GM04503 (cell line): Measurements from ENCODE around the gene CDH8.

Experiments used
- DNase-seq: peaks from one replicate; pipeline ENCODE4 v3.0.0-alpha.2; 2012; ENCODE audit warnings: low read depth

CDH8 gene

GRCh38 chr16:62022688-62023087, 13.6 kb downstream of the CDH8 start:
- DNase-seq, result no peak

GRCh38 chr16:62021161-62021581, 15.1 kb downstream of the CDH8 start:
- no peak for DNase-seq

GRCh38 chr16:62020681-62021080, 15.6 kb downstream of the CDH8 start:
- DNase-seq, result no peak

- DNase-seq, result no peak
Observed at GRCh38 chr16:62019851-62020250, 16.4 kb downstream of the CDH8 start.

GRCh38 chr16:62018301-62019060, 17.8 kb downstream of the CDH8 start:
- no peak for DNase-seq

- no peak for DNase-seq
Observed at GRCh38 chr16:62014319-62014923, 21.8 kb downstream of the CDH8 start.

GRCh38 chr16:62010186-62010585, 26.1 kb downstream of the CDH8 start:
- no peak for DNase-seq

- DNase-seq, result no peak
Observed at GRCh38 chr16:61998460-61998859, 37.8 kb downstream of the CDH8 start.

- DNase-seq, result no peak
Observed at GRCh38 chr16:61993108-61993507, 43.1 kb downstream of the CDH8 start.

- no peak for DNase-seq
Observed at GRCh38 chr16:61987474-61988012, 48.7 kb downstream of the CDH8 start.

- no peak for DNase-seq
Observed at GRCh38 chr16:61969077-61969382, 67.2 kb downstream of the CDH8 start.

- no peak for DNase-seq
Observed at GRCh38 chr16:61968242-61969076, 67.8 kb downstream of the CDH8 start.

GRCh38 chr16:61957075-61957855, 79.0 kb downstream of the CDH8 start:
- no peak for DNase-seq

- no peak for DNase-seq
Observed at GRCh38 chr16:61952841-61953240, 83.4 kb downstream of the CDH8 start.

- DNase-seq, result no peak
Observed at GRCh38 chr16:61948414-61948813, 87.8 kb downstream of the CDH8 start.

GRCh38 chr16:61946019-61946418, 90.2 kb downstream of the CDH8 start:
- no peak for DNase-seq

- DNase-seq, result no peak
Observed at GRCh38 chr16:61945511-61945910, 90.7 kb downstream of the CDH8 start.

GRCh38 chr16:61944004-61944403, 92.2 kb downstream of the CDH8 start:
- DNase-seq, result no peak

- no peak for DNase-seq
Observed at GRCh38 chr16:61940611-61941010, 95.6 kb downstream of the CDH8 start.

GRCh38 chr16:61937646-61938045, 98.6 kb downstream of the CDH8 start:
- DNase-seq, result no peak

- DNase-seq, result no peak
Observed at GRCh38 chr16:61936522-61936921, 99.7 kb downstream of the CDH8 start.

GRCh38 chr16:61934601-61935000, 101.6 kb downstream of the CDH8 start:
- no peak for DNase-seq
